Measurements from ENCODE around the gene CDH15.

Gene CDH15

GRCh38 chr16:89200124-89200849 is 28.7 kb downstream of the CDH15 start, which contains the start of gene SLC22A31:
TSS of gene SLC22A31 (minus strand) at chr16:89200537. CDS start at chr16:89200501, 36 bp downstream.
- no peak for DNase-seq (ENCODE audit: low spot score)

- DNase-seq (ENCODE audit: low spot score): no peak
These were observed 29.4 kb downstream of the CDH15 start for GRCh38 chr16:89200850-89201411.

- peak; percentile 78 for DNase-seq (ENCODE audit: low spot score)
These were observed 30.2 kb downstream of the CDH15 start for GRCh38 chr16:89201439-89202377.

GRCh38 chr16:89202422-89203215 is 31.1 kb downstream of the CDH15 start:
- no peak for DNase-seq (ENCODE audit: low spot score)

GRCh38 chr16:89207993-89208392 is 36.4 kb downstream of the CDH15 start:
- no peak for DNase-seq (ENCODE audit: low spot score)

GRCh38 chr16:89209522-89210044 is 38.0 kb downstream of the CDH15 start:
- no peak for DNase-seq (ENCODE audit: low spot score)

GRCh38 chr16:89210165-89210903 is 38.8 kb downstream of the CDH15 start:
- DNase-seq (ENCODE audit: low spot score): no peak

- DNase-seq (ENCODE audit: low spot score): peak; percentile 59
These were observed 39.5 kb downstream of the CDH15 start for GRCh38 chr16:89210904-89211515.

GRCh38 chr16:89216315-89217137 is 45.0 kb downstream of the CDH15 start:
- peak; percentile 77 for DNase-seq (ENCODE audit: low spot score)

- DNase-seq (ENCODE audit: low spot score): no peak
These were observed 45.5 kb downstream of the CDH15 start for GRCh38 chr16:89217138-89217387.

GRCh38 chr16:89217388-89218191 is 46.0 kb downstream of the CDH15 start, which contains the start of gene ZNF778:
TSS of gene ZNF778 (plus strand) at chr16:89217703. CDS start at chr16:89221128, 3,425 bp downstream.
- DNase-seq (ENCODE audit: low spot score): peak; percentile 94

- no peak for DNase-seq (ENCODE audit: low spot score)
These were observed 47.8 kb downstream of the CDH15 start for GRCh38 chr16:89219365-89219764.

- DNase-seq (ENCODE audit: low spot score): no peak
These were observed 50.1 kb downstream of the CDH15 start for GRCh38 chr16:89221604-89222003.

- DNase-seq (ENCODE audit: low spot score): no peak
These were observed 51.4 kb downstream of the CDH15 start for GRCh38 chr16:89222931-89223330.

GRCh38 chr16:89224665-89225064 is 53.1 kb downstream of the CDH15 start:
- no peak for DNase-seq (ENCODE audit: low spot score)

GRCh38 chr16:89230255-89230654 is 58.7 kb downstream of the CDH15 start:
- DNase-seq (ENCODE audit: low spot score): no peak

- DNase-seq (ENCODE audit: low spot score): no peak
These were observed 60.6 kb downstream of the CDH15 start for GRCh38 chr16:89232107-89232506.

- DNase-seq (ENCODE audit: low spot score): no peak
These were observed 62.3 kb downstream of the CDH15 start for GRCh38 chr16:89233678-89234490.

All from AG08395 (cell line).